Gastrocnemius medialis (tissue), 4 donors: ENCODE results near the gene SLC17A2. TPM values are rescaled to one million over a fixed set of nuclear protein-coding genes. Genes with fewer than 3 reads are reported as not detected.

Source experiments
- ATAC-seq, 2 donors: fragments of 150-250 bp; one replicate each; pipeline ENCODE4 v1.9.1; 2016
- DNase-seq, 2 donors: peaks; one replicate each; pipeline ENCODE4 v3.0.0-alpha.2; 2019
- H3K27ac ChIP-seq, 4 donors: fragments of 200-600 bp; sonication (generic); 1 replicate in 1 of 4; 2 replicates in 3 of 4; pipeline ENCODE4 v1.5.1; 2016 to 2018; ENCODE audit warnings: mild to moderate bottlenecking in 2 of 4, moderate library complexity in 1 of 4
- H3K27me3 ChIP-seq, 3 donors: fragments of 200-600 bp; sonication (generic) in 2 of 3; 1 replicate in 1 of 3; 2 replicates in 2 of 3; pipeline versions ENCODE4 v1.5.1 to v1.6.0; 2016 to 2019; ENCODE audit warnings: mild to moderate bottlenecking in 1 of 3, moderate library complexity in 1 of 3
- H3K36me3 ChIP-seq, 2 donors: fragments of 200-600 bp; sonication (generic) in 1 of 2; one replicate each; pipeline ENCODE4 v1.5.1; 2017 to 2018
- H3K4me1 ChIP-seq, 2 donors: fragments of 200-600 bp; sonication (generic) in 1 of 2; one replicate each; pipeline ENCODE4 v1.5.1; 2016 to 2017; ENCODE audit warnings: mild to moderate bottlenecking in 2 of 2
- H3K4me3 ChIP-seq, 4 donors: fragments of 200-600 bp; sonication (generic) in 3 of 4; 1 replicate in 1 of 4; 2 replicates in 3 of 4; pipeline ENCODE4 v1.5.1; 2016 to 2019; ENCODE audit warnings: mild to moderate bottlenecking in 2 of 4
- H3K9me3 ChIP-seq, 3 donors: fragments of 200-600 bp; sonication (generic) in 2 of 3; 1 replicate in 1 of 3; 2 replicates in 2 of 3; pipeline ENCODE4 v1.5.1; 2016 to 2019
- CTCF ChIP-seq, 5 experiments: fragments of 450-650 bp in 3 of 5; fragments of 200-600 bp in 2 of 5; sonication (generic) in 2 of 5; IDR thresholded peaks in 4 of 5; conservative IDR thresholded peaks in 1 of 5; 1 replicate in 4 of 5; 2 replicates in 1 of 5; pipeline ENCODE4 v1.5.1; 2016 to 2019; ENCODE audit warnings: antibody characterized with exemption in 5 of 5, mild to moderate bottlenecking in 3 of 5, moderate library complexity in 3 of 5
- POLR2A ChIP-seq, 2 donors: fragments of 450-650 bp; IDR thresholded peaks; one replicate each; pipeline ENCODE4 v1.6.1; 2017; ENCODE audit warnings: antibody characterized with exemption in 2 of 2, mild to moderate bottlenecking in 2 of 2, moderate library complexity in 2 of 2
- in situ Hi-C, 4 donors: fragments of 200-750 bp; cut with MboI; loops; one replicate each; pipeline versions ENCODE4 v1.15.0 to v1.8.0; 2017; ENCODE audit warnings: low sequenced_read_pairs in 4 of 4
- intact Hi-C: fragments of 100-400 bp; cut with DNase I; formaldehyde crosslinking; loops from one replicate; pipeline ENCODE4 v1.15.1; 2023; ENCODE audit warnings: low total_unique reads
- total RNA-seq, 4 donors: library from RNA; depleted of rRNA; stranded (reverse); fragments of >200 nt; gene quantifications; one replicate each; pipeline versions ENCODE4 v1.1.0 to v1.2.3, GENCODE V29; 2016

Gene SLC17A2
- total RNA-seq, 4 donors from 2014 or later, result 0.11 TPM; not detected in 3

- H3K4me3 ChIP-seq, result no peak overlapping the region
- in situ Hi-C loops (no loop called here), intact Hi-C loops (no loop called here)
- no peaks in the 10 kb centered on the region for H3K27me3 ChIP-seq
- no peak for ATAC-seq
- no peak for TF ChIP-seq POLR2A (IDR thresholded peaks at IDR 0.05)
- no peak for DNase-seq
- H3K36me3 ChIP-seq, result no peaks in the 10 kb centered on the region
- H3K9me3 ChIP-seq, result no peaks in the 10 kb centered on the region
- no peaks in the 10 kb centered on the region for H3K4me1 ChIP-seq
- H3K27ac ChIP-seq, result no peak overlapping the region
Observed at GRCh38 chr6:25888626-25889025, 41.9 kb downstream of the SLC17A2 start.

- Histone ChIP-seq H3K27me3 (no peaks in the 10 kb centered on the region), H3K36me3 (no peaks in the 10 kb centered on the region), H3K4me3 (no peak overlapping the region), H3K27ac (no peak overlapping the region), H3K4me1 (no peaks in the 10 kb centered on the region), H3K9me3 (no peaks in the 10 kb centered on the region)
- ATAC-seq (no peak), DNase-seq (no peak)
- intact Hi-C loops, result no loop called here
- TF ChIP-seq POLR2A (IDR thresholded peaks at IDR 0.05) (no peak), CTCF (IDR thresholded peaks at IDR 0.05 in 4 of 5, conservative IDR thresholded peaks at IDR 0.05 in 1 of 5) (no peak)
- in situ Hi-C loops, result no loop called here
Observed at GRCh38 chr6:25886066-25886465, 44.4 kb downstream of the SLC17A2 start.

GRCh38 chr6:25883991-25884390 is 46.5 kb downstream of the SLC17A2 start:
- ATAC-seq (peak in 1 of 2 donors; percentile 46), DNase-seq (peak in 1 of 2 donors; percentile 12)
- no peaks in the 10 kb centered on the region for H3K4me1 ChIP-seq
- in situ Hi-C loops (no loop called here), intact Hi-C loops (no loop called here)
- H3K36me3 ChIP-seq, result no peaks in the 10 kb centered on the region
- no peak overlapping the region for H3K27ac ChIP-seq
- no peaks in the 10 kb centered on the region for H3K27me3 ChIP-seq
- H3K4me3 ChIP-seq, result no peak overlapping the region
- no peaks in the 10 kb centered on the region for H3K9me3 ChIP-seq
- TF ChIP-seq POLR2A (IDR thresholded peaks at IDR 0.05) (no peak), CTCF (IDR thresholded peaks at IDR 0.05 in 4 of 5, conservative IDR thresholded peaks at IDR 0.05 in 1 of 5) (no peak)

- DNase-seq (no peak), ATAC-seq (no peak)
- no peaks in the 10 kb centered on the region for H3K36me3 ChIP-seq
- no peaks in the 10 kb centered on the region for H3K4me1 ChIP-seq
- intact Hi-C loops (no loop called here), in situ Hi-C loops (no loop called here)
- no peak for TF ChIP-seq CTCF (IDR thresholded peaks at IDR 0.05 in 4 of 5, conservative IDR thresholded peaks at IDR 0.05 in 1 of 5)
- TF ChIP-seq POLR2A (IDR thresholded peaks at IDR 0.05), result no peak
- H3K27me3 ChIP-seq, result no peaks in the 10 kb centered on the region
- no peak overlapping the region for H3K27ac ChIP-seq
- H3K9me3 ChIP-seq, result no peaks in the 10 kb centered on the region
- no peak overlapping the region for H3K4me3 ChIP-seq
Observed at GRCh38 chr6:25883536-25883935, 47.0 kb downstream of the SLC17A2 start.

- Histone ChIP-seq H3K27me3 (no peaks in the 10 kb centered on the region), H3K9me3 (no peaks in the 10 kb centered on the region), H3K36me3 (no peaks in the 10 kb centered on the region), H3K27ac (no peak overlapping the region), H3K4me1 (no peaks in the 10 kb centered on the region), H3K4me3 (no peak overlapping the region)
- in situ Hi-C loops, result no loop called here
- ATAC-seq (no peak), DNase-seq (no peak)
- TF ChIP-seq POLR2A (IDR thresholded peaks at IDR 0.05) (no peak), CTCF (IDR thresholded peaks at IDR 0.05 in 4 of 5, conservative IDR thresholded peaks at IDR 0.05 in 1 of 5) (no peak)
- intact Hi-C loops, result no loop called here
Observed at GRCh38 chr6:25882051-25882496, 48.4 kb downstream of the SLC17A2 start.
